Esophagus muscularis mucosa (tissue), 4 donors: Measurements from ENCODE around the gene C11orf21. TPM values are rescaled to one million over a fixed set of nuclear protein-coding genes. Genes with fewer than 3 reads are reported as not detected.

Source experiments
- DNase-seq: peaks from one replicate; pipeline ENCODE4 v3.0.0-alpha.2; 2017; ENCODE audit errors: extremely low spot score
- H3K27ac ChIP-seq, 4 donors: fragments of 200-600 bp; sonication (generic); replicated peaks in 1 of 4; 1 replicate in 3 of 4; 2 replicates in 1 of 4; pipeline ENCODE4 v1.5.1; 2016 to 2019; ENCODE audit warnings: mild to moderate bottlenecking in 1 of 4
- H3K27me3 ChIP-seq, 4 donors: fragments of 200-600 bp; sonication (generic); one replicate each; pipeline versions ENCODE4 v1.5.1 to v1.6.0; 2016 to 2019
- H3K36me3 ChIP-seq, 4 donors: fragments of 200-600 bp; sonication (generic); one replicate each; pipeline ENCODE4 v1.5.1; 2016 to 2019
- H3K4me1 ChIP-seq, 4 donors: fragments of 200-600 bp; sonication (generic); one replicate each; pipeline ENCODE4 v1.5.1; 2016 to 2019
- H3K4me3 ChIP-seq, 4 donors: fragments of 200-600 bp; sonication (generic); 1 replicate in 2 of 4; 2 replicates in 2 of 4; pipeline ENCODE4 v1.5.1; 2016 to 2019; ENCODE audit warnings: mild to moderate bottlenecking in 4 of 4, moderate library complexity in 1 of 4
- H3K9me3 ChIP-seq, 4 donors: fragments of 200-600 bp; sonication (generic); 1 replicate in 3 of 4; 2 replicates in 1 of 4; pipeline ENCODE4 v1.5.1; 2016 to 2019
- EP300 ChIP-seq: sonication (generic); formaldehyde crosslinking; IDR thresholded peaks from one replicate; pipeline ENCODE4 v1.6.1; 2017; ENCODE audit warnings: antibody characterized with exemption
- POLR2A ChIP-seq: fragments of 450-650 bp; IDR thresholded peaks from one replicate; pipeline ENCODE4 v1.6.1; 2017; ENCODE audit warnings: antibody characterized with exemption, moderate library complexity, mild to moderate bottlenecking, low read depth
- POLR2AphosphoS5 ChIP-seq, 2 donors: sonication (generic); formaldehyde crosslinking; IDR thresholded peaks; one replicate each; pipeline ENCODE4 v1.6.1; 2017; ENCODE audit warnings: antibody characterized with exemption in 2 of 2
- WGBS: methylation state at CpG from one replicate; pipeline ENCODE4 v1.1.5; 2018; 5-methylcytosine and 5-hydroxymethylcytosine counted together
- intact Hi-C: fragments of 100-400 bp; cut with DNase I; formaldehyde crosslinking; loops from one replicate; pipeline ENCODE4 v1.15.1; 2023
- total RNA-seq, 4 donors: library from RNA; depleted of rRNA; stranded (reverse); fragments of >200 nt; gene quantifications; one replicate each; pipeline versions ENCODE4 v1.1.0 to v1.2.1, GENCODE V29; 2016
- TF ChIP-seq, protein P1 (sequence below), 3 experiments: fragments of 200-600 bp in 2 of 3; fragments of 450-650 bp in 1 of 3; sonication (generic) in 2 of 3; IDR thresholded peaks; one replicate each; pipeline ENCODE4 v1.5.1; 2017 to 2019; ENCODE audit warnings: antibody characterized with exemption in 3 of 3, mild to moderate bottlenecking in 2 of 3, moderate library complexity in 1 of 3

The C11orf21 gene
- total RNA-seq, 4 donors from 2014 or later: 0.29 to 1.2 (median 0.83) TPM; not detected in 1

DNA sequence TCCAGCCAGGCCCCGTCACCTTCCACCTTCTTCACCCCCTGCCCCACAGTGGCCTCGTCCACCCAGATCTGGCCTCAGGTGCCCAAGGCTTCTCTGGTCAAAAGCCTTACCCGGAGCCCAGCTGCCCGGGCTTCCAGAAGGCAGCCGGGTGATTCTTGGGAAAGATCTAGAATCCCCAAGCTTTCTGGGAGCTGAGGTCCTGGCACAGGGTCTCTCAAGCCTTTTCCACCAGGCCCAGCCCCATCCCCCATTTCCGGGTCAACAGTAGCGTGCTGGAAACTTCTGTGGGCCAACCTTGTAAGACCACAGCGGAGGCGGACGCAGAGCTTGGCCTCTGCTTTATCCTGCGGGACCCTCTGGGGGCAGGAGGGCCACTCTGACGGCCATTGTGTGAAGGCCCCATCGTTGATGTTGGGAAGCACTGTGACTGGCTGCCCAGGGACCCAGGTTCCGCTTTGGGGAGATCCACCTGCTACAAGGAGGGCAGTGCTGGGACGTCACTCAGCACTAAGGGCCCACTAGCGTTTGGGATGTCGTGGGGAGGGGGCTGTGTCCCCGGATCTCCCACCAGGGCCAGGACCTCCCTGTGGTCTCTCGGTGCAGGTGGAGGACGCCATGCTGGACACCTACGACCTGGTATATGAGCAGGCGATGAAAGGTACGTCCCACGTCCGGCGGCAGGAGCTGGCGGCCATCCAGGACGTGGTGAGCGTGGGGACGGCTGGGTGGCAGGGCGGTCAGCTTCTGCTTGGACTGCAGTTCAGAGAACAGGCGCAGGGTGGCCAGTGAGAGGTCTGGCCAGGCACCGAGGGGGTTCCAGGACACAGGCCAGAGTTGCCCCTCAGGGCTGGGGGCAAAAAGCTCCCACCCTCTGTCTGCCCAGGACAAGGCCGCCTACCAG is 11.6 kb upstream of the C11orf21 start:
- no peaks in the 10 kb centered on the region for H3K27me3 ChIP-seq
- whole genome bisulfite sequencing: 84% methylated on average over 17 of the region's 34 CpGs
- no peaks in the 10 kb centered on the region for H3K36me3 ChIP-seq
- H3K4me3 ChIP-seq: no peak overlapping the region
- peak overlapping the region; percentile 57 to 85 (median 80) for H3K27ac ChIP-seq
- peaks cover 0 to 11% (median 5%) of the 10 kb centered on the region in 4 donors for H3K9me3 ChIP-seq
- DNase-seq: no peak
- peaks cover 32 to 47% (median 43%) of the 10 kb centered on the region in 4 donors for H3K4me1 ChIP-seq
- intact Hi-C loops: no loop called here
- TF ChIP-seq, protein P1, sequence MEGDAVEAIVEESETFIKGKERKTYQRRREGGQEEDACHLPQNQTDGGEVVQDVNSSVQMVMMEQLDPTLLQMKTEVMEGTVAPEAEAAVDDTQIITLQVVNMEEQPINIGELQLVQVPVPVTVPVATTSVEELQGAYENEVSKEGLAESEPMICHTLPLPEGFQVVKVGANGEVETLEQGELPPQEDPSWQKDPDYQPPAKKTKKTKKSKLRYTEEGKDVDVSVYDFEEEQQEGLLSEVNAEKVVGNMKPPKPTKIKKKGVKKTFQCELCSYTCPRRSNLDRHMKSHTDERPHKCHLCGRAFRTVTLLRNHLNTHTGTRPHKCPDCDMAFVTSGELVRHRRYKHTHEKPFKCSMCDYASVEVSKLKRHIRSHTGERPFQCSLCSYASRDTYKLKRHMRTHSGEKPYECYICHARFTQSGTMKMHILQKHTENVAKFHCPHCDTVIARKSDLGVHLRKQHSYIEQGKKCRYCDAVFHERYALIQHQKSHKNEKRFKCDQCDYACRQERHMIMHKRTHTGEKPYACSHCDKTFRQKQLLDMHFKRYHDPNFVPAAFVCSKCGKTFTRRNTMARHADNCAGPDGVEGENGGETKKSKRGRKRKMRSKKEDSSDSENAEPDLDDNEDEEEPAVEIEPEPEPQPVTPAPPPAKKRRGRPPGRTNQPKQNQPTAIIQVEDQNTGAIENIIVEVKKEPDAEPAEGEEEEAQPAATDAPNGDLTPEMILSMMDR (IDR thresholded peaks at IDR 0.05): no peak
- no peak for TF ChIP-seq POLR2A

DNA sequence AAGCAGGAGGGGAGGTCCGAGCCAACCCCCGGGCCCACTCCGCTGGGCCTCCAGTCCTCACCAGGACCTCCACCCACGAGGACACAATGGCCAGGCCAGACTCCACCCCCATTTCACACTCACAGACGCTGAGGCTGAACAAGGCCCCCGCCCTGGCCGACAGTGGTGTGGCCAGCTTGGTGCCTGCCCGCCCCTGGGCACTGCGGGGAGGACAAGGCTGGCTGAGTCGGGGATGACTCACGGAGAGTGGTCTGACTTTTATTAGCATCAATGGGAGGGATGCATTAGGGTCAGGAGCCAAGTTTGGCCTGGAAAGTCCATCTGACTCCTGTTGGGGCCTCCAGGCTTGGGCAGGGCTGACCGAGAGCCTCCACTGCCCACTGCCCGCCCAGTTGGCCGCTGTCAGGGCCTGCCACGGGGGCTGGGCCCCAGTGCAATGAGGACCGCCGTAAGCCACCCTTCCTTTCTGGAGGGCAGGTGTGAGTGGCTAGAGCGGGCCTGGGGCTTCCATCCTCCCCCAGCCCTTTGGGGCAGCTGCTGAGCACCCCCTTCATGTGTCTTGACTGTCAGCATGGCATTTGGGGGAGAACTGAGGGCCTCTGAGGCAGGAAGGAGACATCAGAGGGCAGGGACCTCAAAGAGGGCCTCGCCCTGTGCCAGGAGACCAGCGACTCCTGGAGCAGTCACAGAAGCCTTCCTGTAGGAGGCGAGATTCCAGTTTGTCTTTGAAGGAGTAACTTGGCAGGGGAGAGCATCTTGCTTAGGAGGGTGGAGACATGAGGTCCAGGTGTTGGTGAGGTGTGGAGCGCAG is 10.7 kb upstream of the C11orf21 start:
- DNase-seq: no peak

DNA sequence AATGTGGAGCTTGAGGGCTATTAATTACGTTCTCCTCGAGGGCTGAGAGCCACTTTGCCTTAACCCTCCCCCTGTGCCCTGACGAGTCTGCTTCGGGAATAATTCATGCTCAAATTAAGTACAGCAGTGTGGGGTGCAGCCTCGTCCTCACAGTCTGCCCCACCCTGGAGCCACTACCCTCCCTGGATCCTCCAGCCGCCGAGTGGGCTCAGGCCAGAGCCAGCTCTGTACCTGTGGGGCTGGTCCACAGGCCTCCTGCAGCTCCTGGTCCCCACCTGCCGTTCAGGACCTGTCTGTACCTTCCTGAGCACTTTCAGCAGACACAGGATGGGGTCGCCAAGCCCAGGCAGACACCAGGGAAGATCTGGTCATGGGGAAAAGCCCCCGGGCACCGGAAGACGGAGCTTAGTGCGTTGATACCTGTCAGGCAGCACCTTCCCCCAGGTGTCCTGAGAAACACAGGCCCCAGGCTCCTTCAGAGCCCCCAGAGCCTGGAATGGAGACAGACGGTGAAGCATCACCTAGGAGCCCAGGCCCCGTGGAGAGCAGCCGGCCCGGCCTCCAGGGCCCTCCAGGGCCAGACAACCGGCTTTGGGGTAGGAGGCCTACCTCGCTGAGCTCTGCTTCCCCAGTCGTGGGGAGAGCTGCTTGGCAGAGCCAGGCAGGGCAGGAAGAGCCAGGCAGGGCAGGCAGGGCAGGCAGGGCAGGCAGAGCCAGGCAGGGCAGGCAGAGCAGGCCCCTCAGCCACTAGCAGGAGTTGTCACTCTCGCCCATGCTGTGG is 9.8 kb upstream of the C11orf21 start:
- no peak for TF ChIP-seq POLR2AphosphoS5 (IDR thresholded peaks at IDR 0.05)
- TF ChIP-seq POLR2A: no peak
- TF ChIP-seq EP300: no peak
- TF ChIP-seq, protein P1 (IDR thresholded peaks at IDR 0.05): no peak
- Histone ChIP-seq H3K4me3 (no peak overlapping the region), H3K27ac (peak overlapping the region; percentile 54 to 82 (median 64)), H3K27me3 (no peaks in the 10 kb centered on the region), H3K4me1 (peaks cover 41 to 61% (median 57%) of the 10 kb centered on the region in 4 donors), H3K36me3 (no peaks in the 10 kb centered on the region), H3K9me3 (no peaks in the 10 kb centered on the region)
- intact Hi-C loops: no loop called here
- 84% methylated on average over 13 of the region's 21 CpGs for WGBS
- no peak for DNase-seq

More for the DNA sequence above, 10.7 kb upstream of the C11orf21 start:
- H3K9me3 ChIP-seq: peaks cover 0 to 4% (median 2%) of the 10 kb centered on the region in 4 donors
- H3K4me1 ChIP-seq: peaks cover 33 to 52% (median 48%) of the 10 kb centered on the region in 4 donors
- intact Hi-C loops: no loop called here
- WGBS: 72% methylated on average over 8 of the region's 22 CpGs
- H3K4me3 ChIP-seq: no peak overlapping the region
- TF ChIP-seq EP300 (no peak), POLR2A (no peak), POLR2AphosphoS5 (IDR thresholded peaks at IDR 0.05) (peak in 1 of 2 donors; percentile 31)
- H3K27ac ChIP-seq: peak overlapping the region; percentile 54 to 82 (median 64)
- no peaks in the 10 kb centered on the region for H3K27me3 ChIP-seq
- H3K36me3 ChIP-seq: no peaks in the 10 kb centered on the region

DNA sequence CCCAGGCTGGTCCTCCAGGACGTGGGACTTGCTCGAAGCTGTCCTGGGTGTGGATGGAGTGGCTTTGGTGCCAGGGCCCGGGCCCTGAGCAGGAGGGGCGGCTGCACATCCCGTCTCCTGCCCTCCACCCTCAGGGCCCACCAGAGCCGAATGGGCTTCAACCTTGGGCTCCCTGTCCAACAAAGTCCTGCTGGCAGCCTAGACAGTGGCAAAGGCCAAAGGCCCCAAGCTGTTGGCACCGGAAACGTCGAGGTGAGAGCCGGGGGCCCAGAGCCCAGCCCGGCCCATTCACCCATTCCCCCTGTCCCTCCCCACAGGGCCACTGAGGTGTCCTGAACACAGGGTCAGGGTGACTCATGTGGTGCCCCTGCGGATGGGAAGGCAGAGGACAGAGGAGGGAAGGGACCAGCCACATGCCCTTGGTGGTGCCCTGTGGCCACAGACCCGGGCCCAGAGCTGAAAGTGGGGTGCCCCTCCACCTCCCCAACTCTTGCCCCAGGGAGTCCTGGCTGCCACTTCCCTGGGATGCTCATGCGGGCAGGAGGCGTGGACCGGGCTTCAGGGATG is 9.2 kb upstream of the C11orf21 start:
- Histone ChIP-seq H3K27me3 (no peaks in the 10 kb centered on the region), H3K4me3 (no peak overlapping the region), H3K4me1 (peaks cover 47 to 65% (median 62%) of the 10 kb centered on the region in 4 donors), H3K27ac (no peak overlapping the region), H3K36me3 (no peaks in the 10 kb centered on the region), H3K9me3 (no peaks in the 10 kb centered on the region)
- intact Hi-C loops: no loop called here
- TF ChIP-seq, protein P1 (IDR thresholded peaks at IDR 0.05): no peak
- TF ChIP-seq EP300: no peak
- no peak for TF ChIP-seq POLR2AphosphoS5 (IDR thresholded peaks at IDR 0.05)
- no peak for TF ChIP-seq POLR2A
- WGBS: 100% methylated on average over 3 of the region's 16 CpGs
- DNase-seq: no peak
